ENCODE results near the gene MMP7.

The MMP7 gene

GRCh38 chr11:102494216-102494615, 36.3 kb downstream of the MMP7 start:
- no peak for DNase-seq (ENCODE audit: low spot score)

- no peak for DNase-seq (ENCODE audit: low spot score)
These were observed 37.0 kb downstream of the MMP7 start for GRCh38 chr11:102493524-102493923.

DNA sequence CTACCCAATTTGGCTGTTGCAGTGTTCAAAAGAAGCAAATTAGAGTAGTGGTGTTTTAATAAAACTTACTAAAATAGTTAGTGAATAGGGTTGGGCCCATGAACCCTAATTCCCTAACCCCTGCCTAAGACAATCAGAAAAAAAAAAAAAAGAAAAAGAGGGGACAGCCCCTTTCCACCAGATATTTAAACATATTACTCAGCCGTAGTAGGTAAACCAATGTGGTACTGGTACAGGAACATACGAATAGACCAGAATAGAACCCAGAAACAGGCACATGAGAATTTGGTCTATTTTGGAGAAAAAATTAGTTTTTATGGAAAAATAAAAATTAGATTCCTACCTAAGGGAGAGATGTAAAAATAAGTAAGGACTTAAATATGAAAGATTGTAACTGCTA, 38.6 kb downstream of the MMP7 start:
- no peak for DNase-seq (ENCODE audit: low spot score)

GRCh38 chr11:102489186-102490145, 41.1 kb downstream of the MMP7 start:
- DNase-seq (ENCODE audit: low spot score), result no peak

DNA sequence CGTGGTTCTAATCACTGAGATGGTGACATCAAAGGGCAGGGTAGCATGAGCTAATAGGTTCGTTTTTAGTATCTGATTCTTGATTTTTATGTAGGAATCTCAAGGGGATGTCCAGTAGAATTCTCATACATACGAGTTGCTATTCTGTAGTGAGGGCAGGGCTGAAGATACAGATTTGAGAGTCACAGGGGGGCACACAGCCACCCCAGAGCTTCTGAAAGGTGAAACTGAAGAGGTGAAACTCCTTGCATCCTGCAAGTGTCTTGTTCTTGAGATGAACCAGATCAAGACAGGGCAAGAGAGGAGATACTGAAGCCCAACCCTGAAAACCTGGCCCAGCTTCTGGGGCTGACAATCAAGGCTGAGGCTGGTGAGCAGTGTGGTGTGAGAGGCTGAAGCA, 42.3 kb downstream of the MMP7 start:
- DNase-seq (ENCODE audit: low spot score), result no peak

DNA sequence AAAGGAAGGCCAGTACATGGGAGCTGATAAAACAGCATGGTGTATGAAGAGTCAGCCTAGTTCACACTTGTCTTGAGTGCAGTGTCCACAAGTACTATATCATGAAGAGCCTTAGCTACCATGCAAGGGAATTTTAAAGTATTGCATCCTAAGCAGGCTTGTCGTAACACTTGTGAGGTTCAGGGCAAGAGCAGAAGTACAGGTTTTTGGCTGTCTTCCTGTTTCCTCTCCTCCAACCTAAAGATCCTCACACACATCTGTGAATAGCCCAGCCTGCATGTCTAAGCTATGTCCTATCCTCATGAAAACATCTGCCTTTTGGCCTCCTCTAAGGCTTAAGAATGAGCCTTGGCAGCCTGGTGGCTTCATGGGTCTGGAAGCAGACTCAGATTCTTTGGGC, 43.3 kb downstream of the MMP7 start:
- DNase-seq (ENCODE audit: low spot score), result no peak

DNA sequence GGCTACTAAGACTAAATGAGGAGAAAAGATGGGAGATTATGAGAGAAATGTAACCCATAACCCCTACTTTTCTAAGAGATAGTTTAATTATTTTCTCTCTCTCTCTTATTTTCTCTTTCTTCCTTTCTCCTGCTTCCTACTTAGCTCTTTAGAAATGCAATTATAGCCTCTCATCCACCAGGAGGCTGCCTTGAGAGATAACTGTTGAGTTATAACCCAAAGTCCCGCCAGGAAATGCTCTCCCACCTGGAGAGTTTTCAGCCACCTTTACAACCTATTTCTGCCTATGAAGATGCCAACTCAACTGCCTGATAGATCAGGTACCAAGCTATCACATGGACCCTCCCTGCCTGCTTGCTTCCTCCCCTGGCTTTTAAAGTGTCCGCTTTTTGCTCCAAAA, 44.0 kb downstream of the MMP7 start:
- DNase-seq (ENCODE audit: low spot score), result no peak

DNA sequence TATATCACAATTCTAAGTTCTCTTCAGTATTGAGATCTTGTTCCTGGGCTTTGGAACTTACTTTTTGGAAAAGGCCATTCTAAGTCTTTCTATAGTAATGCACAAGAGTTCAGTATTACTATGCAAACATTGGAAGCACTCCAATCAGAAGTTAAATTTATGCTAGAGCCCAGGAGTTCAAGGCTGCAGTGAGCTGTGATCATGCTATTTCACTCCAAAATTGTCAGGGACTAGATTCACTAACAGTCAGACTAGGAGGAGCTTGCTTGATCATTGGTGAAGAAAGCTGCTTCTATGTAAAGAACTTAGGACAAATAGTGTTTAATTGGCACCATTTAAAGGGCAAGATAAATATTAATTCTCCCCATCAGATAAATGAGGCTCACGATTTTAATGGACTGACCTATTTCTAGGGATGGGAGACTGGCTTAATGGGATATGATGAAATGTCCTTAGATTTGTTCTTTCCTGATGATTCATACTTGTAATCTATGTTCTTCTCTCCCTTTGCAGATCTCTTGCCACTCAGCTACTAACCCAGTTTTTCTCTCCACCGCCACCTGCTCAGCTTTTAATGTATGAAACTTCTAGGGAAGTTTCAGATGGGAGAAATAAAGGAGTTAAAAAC, 45.3 kb downstream of the MMP7 start:
- no peak for DNase-seq (ENCODE audit: low spot score)

GRCh38 chr11:102482433-102482832, 48.1 kb downstream of the MMP7 start:
- no peak for DNase-seq (ENCODE audit: low spot score)

GRCh38 chr11:102479733-102480132, 50.8 kb downstream of the MMP7 start:
- no peak for DNase-seq (ENCODE audit: low spot score)

GRCh38 chr11:102478673-102479299, 51.8 kb downstream of the MMP7 start:
- DNase-seq (ENCODE audit: low spot score), result no peak

DNA sequence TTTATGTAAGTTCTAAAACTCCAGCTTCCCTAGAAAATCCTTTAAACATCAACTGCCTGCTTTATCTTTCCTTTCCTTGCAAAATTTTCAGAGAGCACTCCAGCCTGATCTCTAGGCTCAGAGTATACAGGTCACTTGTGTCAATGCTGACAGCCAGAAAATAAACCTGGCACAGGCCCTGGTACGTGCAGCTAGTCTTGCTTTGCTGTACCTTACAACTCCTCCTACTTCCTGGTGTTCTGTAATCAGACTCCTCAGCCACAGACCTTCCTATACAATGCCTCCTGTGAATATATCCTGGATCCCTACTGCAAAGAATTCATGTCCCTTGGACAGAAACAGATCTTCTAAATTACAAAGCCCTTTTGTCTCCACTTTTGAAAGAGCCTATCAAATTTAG, 53.7 kb downstream of the MMP7 start:
- no peak for DNase-seq (ENCODE audit: low spot score)

DNA sequence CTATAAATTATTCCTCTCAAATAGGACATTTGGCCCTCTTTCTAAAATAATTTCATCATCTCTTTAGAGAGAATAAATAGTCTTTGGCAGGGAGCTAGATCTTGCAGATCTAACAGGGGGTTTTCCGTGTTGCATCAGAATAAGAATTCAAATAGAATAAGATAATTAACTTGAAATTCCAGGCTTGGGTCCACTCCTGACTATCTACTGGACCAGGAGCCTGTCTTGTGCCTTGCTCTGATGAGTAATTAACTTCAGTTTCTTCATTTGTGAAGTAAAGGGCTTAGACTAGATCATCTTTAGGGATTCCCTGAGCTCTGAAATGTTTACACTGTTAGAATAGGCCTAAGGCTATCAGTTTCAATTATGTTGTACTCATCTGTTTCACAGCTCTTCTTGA, 54.5 kb downstream of the MMP7 start:
- no peak for DNase-seq (ENCODE audit: low spot score)

GRCh38 chr11:102473543-102473942, 57.0 kb downstream of the MMP7 start:
- no peak for DNase-seq (ENCODE audit: low spot score)

GRCh38 chr11:102472127-102472526, 58.4 kb downstream of the MMP7 start:
- DNase-seq (ENCODE audit: low spot score), result no peak

DNA sequence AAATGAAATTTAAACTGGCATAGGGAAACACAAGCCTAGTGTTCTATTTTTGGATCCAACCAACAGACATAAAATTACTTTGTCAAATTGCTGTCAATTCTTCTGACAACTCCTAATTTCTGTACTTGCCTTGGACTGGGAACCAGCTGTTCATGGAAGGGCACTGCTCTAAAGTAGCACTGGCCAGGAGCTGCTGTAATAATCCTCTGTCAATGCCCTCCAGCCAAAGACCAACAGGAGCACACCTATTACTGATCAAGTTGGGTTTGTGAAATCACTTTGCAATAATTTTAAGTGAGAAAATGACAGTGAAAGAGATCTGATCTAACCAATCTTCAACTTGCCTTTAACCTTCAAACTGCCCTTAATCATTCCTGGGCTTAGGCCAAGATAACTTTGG, 59.1 kb downstream of the MMP7 start:
- no peak for DNase-seq (ENCODE audit: low spot score)

All from ecto neural progenitor cell (in vitro differentiated cells).